Inferior parietal cortex (tissue), 1 donor: ENCODE measurements around the gene P2RX1.
"Not testable (repeated sequence)": the region's sequence is repeated elsewhere in the genome, so short reads cannot be mapped to it uniquely, and the experiment has no call there.

ENCODE experiments used
- DNase-seq: peaks from one replicate; pipeline ENCODE4 v3.0.0-alpha.2; 2016; ENCODE audit errors: extremely low spot score

The P2RX1 gene

DNA sequence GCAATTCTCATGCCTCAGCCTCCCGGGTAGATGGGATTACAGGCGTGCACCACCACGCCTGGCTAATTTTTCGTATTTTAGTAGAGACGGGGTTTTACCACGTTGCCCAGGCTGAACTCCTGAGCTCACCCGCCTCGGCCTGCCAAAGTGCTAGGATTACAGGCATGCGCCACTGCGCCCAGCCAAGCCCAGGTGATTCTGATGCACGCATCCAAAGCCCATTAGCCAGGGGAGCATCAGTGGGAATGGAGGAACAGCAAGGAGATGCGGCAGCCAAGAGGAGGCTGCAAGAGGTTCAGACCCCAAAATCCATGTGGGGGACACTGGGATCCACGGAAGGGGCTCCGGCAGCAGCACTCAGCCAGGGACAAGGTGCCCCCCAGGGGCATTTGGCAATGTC, 35.9 kb upstream of the P2RX1 start:
- no peak for DNase-seq

- DNase-seq: no peak
These were observed 35.2 kb upstream of the P2RX1 start for GRCh38 chr17:3951420-3951819.

DNA sequence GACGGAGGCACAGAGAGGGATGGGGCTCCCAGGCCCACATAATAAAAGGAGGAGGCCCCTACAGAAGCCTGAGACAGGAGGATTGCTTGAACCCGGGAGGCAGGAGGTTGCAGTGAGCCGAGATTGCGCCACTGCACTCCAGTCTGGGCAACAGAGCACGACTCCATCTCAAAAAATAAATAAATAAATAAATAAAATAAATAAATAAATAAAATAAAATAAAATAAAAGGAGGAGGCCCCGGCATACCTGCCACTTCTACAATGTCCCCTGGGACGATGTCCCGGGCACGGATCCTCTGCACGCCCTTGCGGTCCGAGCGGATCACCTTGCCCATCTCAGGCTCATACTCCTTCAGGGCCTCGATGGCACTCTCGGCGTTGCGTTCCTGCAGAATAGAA, 34.7 kb upstream of the P2RX1 start:
- DNase-seq: no peak

- DNase-seq: no peak
These were observed 34.3 kb upstream of the P2RX1 start for GRCh38 chr17:3950584-3950983.

DNA sequence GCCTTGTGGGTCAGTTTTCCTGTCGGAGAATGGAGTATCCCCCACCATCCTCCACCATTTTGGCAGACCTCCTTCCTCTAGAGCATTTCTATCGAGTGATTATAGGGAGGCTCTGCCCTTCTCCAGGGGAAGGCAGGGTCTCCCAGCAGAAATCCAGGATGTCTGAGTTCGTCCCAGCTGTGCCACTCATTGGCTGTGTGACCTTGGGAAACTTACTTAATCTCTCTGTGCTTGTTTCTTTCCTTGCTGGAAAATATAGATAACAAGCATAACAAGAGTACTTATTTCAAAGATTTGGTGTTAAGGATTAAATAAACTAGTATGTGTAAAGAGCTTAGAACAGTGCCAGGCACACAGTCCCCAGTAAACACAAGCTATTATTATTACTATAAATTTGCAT, 33.2 kb upstream of the P2RX1 start:
- DNase-seq: no peak

GRCh38 chr17:3948551-3948950, 32.3 kb upstream of the P2RX1 start:
- not testable (repeated sequence) for DNase-seq

DNA sequence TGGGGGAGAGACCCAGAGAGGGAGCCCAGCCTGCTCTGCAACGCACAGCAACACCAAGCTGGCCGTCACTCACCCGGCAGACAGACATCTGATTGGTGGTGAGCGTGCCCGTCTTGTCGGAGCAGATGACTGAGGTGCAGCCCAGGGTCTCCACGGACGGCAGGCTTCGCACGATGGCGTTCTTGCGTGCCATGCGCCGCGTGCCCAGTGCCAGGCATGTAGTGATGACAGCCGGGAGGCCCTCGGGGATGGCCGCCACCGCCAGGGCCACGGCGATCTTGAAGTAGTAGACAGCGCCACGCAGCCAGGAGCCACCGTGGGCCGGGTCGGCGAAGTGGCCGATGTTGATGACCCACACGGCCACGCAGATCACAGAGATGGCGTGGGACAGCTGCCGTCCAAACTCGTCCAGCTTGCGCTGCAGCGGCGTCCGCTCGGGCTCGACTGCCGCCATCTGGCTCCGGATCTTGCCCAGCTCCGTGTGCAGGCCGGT, 31.1 kb upstream of the P2RX1 start:
- no peak for DNase-seq

GRCh38 chr17:3946711-3947235, 30.5 kb upstream of the P2RX1 start:
- no peak for DNase-seq

DNA sequence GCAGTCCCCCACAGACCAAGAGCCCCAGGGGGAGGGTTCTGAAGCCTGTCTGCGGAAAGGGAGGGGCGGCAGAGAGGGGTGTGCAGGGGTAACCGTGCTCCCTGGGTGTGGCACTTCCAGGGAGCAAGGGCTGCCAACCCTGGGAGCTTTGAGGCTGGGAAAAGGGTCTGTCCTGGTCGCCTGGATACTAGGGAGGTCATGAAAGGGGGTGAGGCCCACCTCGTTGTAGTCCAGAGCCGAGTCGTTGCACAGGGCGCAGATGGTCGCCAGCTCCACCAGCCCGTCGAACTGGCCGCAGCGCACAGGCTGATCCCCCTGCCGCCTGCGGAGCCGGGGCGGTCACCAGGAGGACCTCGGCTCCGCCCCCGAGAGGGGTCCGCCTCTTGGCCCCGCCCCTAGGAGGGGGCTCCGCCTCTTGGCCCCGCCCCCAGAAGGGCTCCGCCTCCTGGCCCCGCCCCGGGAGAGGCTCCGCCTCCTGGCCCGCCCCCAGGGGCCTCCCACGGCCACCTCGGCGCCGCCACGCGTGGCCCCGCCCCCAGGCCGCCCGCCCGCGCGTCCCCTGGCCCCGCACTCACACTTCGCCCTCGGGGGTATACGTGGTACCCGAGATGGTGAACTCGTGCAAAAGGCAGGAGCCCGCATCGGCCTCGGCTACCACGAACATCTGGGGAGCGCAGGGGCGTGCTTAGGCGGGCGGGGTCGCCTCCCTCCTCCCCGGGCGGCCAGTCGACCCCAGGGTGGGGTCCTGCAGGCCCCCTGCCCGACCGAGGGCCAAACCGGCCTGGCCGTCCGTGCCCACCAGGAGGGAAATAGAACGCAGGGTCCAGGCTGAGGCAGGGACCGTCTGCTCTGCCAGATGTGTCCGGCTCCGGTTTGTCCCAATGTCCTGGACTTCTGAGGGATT, 28.5 kb upstream of the P2RX1 start:
- no peak for DNase-seq

DNA sequence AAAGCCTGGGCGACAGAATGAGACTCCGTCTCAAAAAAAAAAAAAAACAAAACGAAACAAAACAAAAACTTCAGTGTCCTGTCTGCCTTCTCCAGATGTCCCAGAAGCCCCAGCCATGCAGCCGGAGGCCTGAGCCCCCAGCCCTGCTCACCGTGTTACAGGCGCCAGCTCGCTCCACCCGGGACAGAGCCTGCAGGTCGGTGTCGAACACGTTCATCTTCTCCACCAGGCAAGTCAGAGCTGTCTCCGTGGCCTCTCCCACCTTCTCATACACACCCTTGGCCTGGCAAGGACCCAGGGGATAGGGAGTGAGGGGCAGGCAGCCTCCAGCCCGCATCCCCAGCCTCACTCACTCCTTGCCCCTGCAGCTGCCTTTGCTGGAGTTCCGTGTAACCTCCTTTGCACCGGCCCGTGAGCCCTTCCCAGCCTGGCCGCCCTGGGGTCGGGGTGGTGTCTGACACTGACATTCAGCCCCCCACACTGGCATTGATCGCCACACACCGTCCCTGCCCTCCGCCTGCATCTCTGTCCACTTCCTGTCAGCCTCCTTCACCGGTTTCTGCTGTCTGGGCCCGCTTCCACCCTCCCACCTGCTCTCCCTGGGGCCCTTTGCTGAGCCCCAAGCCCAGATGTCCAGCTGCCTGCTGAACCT, 27.1 kb upstream of the P2RX1 start:
- DNase-seq: no peak

DNA sequence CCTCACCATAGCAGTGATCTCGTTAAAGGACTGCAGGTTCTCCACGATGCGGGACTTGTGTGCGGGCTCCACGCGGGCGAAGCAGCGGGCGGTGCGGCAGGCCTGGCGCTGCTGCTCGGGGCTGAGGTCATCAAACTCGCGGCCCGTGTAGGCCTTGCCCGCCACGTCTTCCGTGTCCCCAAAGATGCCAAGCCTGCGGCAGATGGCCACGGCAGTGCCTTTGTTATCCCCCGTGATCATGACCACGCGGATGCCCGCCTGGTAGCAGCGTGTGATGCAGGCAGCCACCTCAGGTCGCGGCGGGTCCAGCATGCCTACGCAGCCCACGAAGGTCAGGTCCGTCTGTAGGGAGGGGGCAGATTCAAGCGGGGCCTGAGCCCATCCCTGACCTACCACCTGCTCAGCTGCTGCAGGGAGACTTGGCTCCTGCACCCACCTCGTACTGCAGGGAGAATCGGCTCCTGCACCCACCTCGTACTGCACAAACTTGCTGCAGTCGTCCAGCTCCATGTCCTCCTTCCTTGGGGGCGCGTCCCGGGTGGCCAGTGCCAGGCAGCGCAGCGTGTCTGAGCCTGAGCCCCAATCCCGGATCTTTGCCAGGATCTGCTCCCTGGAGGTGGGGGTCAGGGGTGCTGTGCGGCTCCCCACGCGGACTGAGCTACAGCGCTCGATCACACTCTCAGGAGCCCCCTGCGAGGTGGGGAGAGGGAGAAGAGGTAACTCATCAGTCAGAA, 24.9 kb upstream of the P2RX1 start:
- DNase-seq: no peak

DNA sequence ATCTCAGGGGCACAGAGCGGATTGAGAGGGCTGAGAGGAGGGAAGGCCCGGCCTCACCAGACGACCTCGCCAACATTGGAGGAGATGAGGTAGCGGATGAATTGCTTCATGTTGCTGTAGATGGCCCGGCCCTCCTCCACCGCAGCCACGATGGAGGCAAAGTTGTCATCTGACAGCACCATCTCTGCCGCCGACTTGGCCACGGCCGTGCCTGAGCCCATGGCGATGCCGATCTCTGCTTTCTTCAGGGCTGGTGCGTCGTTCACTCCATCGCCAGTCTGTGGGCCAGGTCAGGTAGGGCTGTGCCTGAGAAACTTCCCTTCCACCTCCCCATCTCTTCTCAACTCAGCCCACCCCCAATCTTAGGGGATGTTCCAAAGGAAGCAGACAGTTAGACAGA, 21.1 kb upstream of the P2RX1 start:
- no peak for DNase-seq

- DNase-seq: no peak
These were observed 19.6 kb upstream of the P2RX1 start for GRCh38 chr17:3935825-3936355.

DNA sequence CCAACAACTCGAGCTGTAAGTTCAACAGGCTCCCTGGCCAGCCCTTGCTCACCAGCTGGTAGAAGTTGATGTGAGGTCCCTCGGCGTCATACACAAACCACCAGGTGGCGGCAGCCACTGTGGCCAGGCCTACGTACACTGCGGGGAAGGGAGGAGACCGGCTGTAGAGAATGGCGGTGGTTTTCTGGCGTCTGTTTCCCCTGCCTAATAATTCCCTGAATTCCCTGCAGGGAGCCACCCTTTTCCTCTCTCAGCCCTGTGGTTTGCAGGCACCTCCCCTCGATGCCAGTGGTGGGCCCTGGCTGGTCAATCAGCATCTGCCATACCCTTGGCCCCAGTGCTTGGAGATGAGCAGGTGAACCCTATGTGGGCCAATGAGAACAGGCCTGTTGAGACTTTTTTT, 18.9 kb upstream of the P2RX1 start:
- peak; percentile 8 for DNase-seq

DNA sequence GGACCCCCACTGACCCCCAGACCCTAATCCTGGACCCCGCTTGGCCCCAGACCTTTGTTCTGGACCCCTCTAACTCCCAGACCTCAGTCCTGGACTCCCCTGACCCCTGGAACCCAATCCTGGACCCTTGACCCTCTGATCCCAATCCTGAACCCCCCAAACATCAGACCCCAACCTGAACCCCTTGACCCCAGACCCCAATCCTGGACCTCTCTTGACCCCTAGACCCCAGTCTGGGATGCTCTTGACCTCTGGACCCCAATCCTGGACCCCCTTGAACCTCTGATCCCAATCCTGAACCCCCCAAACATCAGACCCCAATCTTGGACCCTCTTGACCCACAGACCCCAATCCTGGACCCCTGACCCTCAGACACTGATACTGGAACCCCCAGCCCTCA, 13.5 kb upstream of the P2RX1 start:
- DNase-seq: no peak

DNA sequence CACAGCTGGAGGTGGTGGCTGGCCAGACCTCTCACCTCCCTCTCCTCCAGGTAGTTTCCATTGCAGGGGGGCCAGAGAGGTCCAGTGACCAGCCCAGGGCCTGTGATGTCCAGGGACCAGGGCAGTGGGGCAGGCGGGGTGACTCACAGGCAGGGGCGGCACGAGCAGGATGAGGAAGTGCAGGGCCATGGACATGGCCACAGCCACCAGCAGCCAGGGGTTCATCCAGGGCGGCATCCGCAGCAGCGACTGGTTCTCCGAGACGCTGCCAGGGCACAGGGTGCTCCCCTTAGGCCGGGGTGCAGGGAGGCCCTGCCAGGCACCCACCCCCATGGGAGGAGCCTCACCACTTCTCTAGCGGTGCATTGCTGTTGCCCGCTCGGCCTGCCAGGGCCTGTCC, 12.9 kb upstream of the P2RX1 start:
- DNase-seq: no peak

GRCh38 chr17:3928406-3928805, 12.1 kb upstream of the P2RX1 start:
- no peak for DNase-seq

DNA sequence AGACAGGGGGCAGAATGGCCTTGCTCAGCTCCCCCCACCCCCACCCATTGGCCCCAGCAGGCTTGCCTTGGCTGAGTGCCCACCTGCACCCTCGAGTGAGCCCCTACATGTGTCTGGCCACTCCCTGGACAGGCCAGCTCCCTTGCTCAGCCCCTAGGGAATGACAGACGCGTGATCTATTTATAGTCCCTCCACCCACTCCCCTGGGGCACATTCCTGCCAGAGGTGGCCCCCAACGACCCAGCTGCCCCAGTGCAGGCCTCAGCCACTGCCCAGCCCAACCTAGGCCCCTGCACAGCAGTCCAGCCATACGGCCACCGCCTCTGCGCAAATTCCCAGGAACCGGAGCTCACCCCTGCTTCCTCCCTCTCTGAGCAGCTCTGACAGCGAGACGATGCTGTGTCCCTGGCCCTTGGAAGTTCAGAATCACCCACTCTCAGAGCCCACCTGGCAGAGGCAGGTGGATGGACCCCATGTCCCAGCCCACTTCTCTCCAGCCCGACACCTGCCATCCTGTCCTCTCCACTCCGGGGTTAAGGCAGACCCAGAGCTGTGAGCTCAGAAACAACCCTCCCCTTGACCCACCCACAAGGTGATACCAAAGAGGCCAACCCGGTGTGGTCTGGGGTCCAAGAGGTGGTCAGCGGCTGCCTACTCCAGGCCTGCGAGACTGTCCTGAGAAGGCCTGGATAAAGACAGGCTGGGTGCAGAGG, 11.5 kb upstream of the P2RX1 start:
- DNase-seq: no peak

DNA sequence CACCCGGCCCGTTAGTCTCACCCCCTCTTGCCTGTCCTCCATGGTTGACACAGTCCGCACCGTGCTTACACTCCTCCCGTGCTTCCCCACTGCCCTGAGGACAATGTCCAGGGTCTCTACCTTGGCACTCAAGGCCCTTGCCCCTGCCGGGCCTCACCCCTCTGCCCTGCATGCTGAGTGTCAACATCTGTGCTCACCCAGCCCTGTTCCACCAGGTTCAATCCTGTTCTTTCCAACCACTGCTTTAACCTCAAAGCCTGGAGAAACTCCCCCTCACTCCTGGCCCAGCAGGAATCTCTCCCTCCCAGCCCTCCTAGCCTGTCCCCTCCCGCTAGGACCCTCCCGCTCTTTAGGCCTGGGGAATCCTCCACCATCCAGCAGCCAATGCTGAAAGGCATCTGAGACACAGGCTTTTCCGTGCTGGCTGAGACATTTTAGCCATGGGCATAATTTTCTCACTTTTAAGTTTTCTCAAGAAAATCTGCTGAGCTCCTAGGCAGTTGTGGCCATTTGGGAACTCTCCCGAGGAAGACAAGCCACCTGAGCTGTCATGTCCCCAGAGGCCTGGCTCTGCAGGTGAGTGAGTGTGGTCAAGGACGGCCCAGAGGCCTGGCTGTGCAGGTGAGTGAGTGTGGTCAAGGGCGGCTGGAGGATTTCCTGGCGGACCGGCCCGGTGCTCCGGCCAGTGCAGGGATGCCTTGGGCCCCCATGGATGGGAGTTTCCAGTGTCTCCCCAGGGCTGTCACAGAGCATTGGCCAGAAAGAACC, 10.8 kb upstream of the P2RX1 start:
- DNase-seq: no peak

- DNase-seq: no peak
These were observed 9.6 kb upstream of the P2RX1 start for GRCh38 chr17:3925684-3926485.
